Measurements from ENCODE around the gene TRIM43B.
"Not testable (repeated sequence)": the region's sequence is repeated elsewhere in the genome, so short reads cannot be mapped to it uniquely, and the experiment has no call there.

TRIM43B gene

GRCh38 chr2:95484654-95485053 lies at the start of gene TRIM43B:
TSS of gene TRIM43B (minus strand) at chr2:95484754. CDS start at chr2:95482714, 2,040 bp downstream.
- not testable (repeated sequence) for H3K27ac Mint-ChIP-seq; H3K4me1 Mint-ChIP-seq (ENCODE audit: low read depth); H3K27me3 Mint-ChIP-seq; H3K9me3 Mint-ChIP-seq; H3K36me3 Mint-ChIP-seq (ENCODE audit: low read depth); H3K4me3 Mint-ChIP-seq

DNA sequence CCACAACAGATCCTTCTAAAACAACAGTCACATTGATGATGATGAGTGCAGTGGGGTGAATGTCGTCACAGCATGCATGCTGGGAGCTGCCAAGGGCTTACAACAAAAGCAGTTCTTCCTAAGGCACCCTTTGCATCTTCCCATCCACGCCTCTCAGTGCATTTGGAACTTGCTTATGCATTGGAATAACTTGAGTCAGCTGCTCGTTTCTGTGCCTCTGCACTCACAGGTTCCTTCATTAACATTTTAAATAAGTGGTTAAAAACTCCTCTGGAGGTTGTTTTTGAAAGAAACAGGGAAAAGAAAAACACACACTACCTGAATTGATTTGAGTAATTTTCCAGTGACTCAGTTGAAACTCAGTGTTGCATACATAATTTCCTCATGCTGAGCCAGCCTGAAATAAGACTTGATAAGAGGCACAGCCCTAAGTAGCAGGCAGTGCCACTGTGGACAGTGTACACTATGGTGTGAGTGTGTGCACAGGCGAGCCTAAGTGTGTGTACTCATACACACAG lies 46.8 kb upstream of the TRIM43B start:
- H3K9me3 Mint-ChIP-seq, result peaks cover 16% of the 10 kb centered on the region
- H3K4me1 Mint-ChIP-seq (ENCODE audit: low read depth), result peaks cover 16% of the 10 kb centered on the region
- H3K4me3 Mint-ChIP-seq, result no peak overlapping the region
- H3K36me3 Mint-ChIP-seq (ENCODE audit: low read depth), result peaks cover 42% of the 10 kb centered on the region
- peaks cover 4% of the 10 kb centered on the region for H3K27me3 Mint-ChIP-seq
- peak overlapping the region; percentile 40 for H3K27ac Mint-ChIP-seq

- peak overlapping the region; percentile 40 for H3K27ac Mint-ChIP-seq
- H3K36me3 Mint-ChIP-seq (ENCODE audit: low read depth), result peaks cover 42% of the 10 kb centered on the region
Measured at GRCh38 chr2:95530734-95531133, 46.2 kb upstream of the TRIM43B start.

DNA sequence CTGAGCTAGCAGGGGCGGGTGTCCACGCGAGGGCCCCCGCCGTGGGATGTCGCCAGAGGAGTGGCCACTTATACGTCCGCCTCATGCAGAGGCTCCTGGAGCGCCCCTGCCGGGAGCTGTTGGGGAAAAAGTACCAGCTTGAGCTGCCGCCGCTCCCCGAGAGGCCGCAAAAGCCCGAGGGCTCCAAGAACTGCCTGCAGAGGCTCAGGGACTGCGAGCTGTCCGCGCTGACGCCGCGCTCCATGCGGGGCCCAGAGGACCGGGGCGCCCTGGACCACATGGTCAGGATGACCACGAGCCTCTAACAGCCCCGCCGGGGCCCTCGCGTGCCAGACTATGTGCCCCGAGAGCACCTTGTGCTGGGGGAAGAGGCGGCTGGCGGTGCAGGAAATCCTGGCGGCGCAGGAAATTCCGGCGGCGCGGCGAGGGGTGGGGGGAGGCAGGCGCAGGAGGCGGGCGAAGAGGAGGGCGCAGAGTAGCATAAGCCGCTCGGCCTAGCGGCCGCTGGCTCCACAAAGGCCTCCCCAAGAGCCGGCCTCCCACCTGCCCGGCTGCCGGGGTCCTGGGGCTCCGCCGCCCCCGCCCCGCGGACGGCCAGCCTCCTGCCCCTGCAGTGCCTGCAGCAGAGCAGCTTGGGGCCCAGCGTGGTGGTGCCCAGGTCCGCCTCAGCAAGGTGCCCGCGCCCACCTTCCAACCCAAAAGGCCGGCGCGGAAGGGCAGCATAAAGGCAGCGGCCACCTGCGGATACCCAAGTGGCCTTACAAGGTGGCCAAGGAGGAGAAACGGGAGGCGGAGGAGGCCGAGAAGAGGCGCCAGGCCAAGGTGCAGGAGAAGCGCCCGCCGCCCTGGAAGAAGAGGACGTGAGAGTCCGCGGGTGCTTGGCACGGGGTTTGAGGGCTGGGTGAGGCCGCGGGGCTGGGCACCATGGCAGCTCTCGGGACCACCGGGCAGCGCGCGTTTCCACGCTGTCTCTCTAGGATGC lies 42.1 kb upstream of the TRIM43B start:
- H3K36me3 Mint-ChIP-seq (ENCODE audit: low read depth), result peaks cover 40% of the 10 kb centered on the region
- no peaks in the 10 kb centered on the region for H3K27me3 Mint-ChIP-seq
- H3K27ac Mint-ChIP-seq, result peak overlapping the region; percentile 76
- H3K4me1 Mint-ChIP-seq (ENCODE audit: low read depth), result peaks cover 22% of the 10 kb centered on the region
- H3K9me3 Mint-ChIP-seq, result peaks cover 4% of the 10 kb centered on the region
- peak overlapping the region; percentile 86 for H3K4me3 Mint-ChIP-seq

More at GRCh38 chr2:95530734-95531133, 46.2 kb upstream of the TRIM43B start:
- Mint-ChIP-seq H3K27me3 (no peaks in the 10 kb centered on the region), H3K4me1 (ENCODE audit: low read depth) (peaks cover 22% of the 10 kb centered on the region), H3K4me3 (no peak overlapping the region), H3K9me3 (peaks cover 16% of the 10 kb centered on the region)

- Mint-ChIP-seq H3K9me3 (no peaks in the 10 kb centered on the region), H3K27me3 (no peaks in the 10 kb centered on the region), H3K4me3 (peak overlapping the region; percentile 81), H3K36me3 (ENCODE audit: low read depth) (peaks cover 30% of the 10 kb centered on the region), H3K4me1 (ENCODE audit: low read depth) (peaks cover 10% of the 10 kb centered on the region), H3K27ac (peak overlapping the region; percentile 75)
Measured at GRCh38 chr2:95525294-95526035, 40.9 kb upstream of the TRIM43B start.

DNA sequence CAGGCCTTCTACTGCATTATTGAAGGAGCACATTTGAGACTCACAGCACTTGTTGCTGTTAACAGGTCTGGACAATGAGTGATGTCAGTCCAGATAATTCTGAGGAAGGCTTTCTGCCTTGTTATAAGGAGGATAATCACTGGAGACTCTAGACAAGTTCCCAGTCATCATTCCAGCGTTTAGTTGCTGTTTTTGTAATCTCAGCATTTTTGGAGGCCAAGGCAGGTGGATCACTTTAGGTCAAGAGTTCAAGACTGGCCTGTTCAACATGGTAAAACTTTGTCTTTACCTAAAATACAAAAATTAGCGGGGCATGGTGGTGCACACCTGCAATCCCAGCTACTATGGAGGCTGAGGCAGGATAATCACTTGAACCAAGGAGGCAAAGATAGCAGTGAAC lies 39.6 kb upstream of the TRIM43B start:
- Mint-ChIP-seq H3K9me3 (no peaks in the 10 kb centered on the region), H3K27me3 (peaks cover 4% of the 10 kb centered on the region), H3K4me3 (no peak overlapping the region), H3K36me3 (ENCODE audit: low read depth) (peaks cover 18% of the 10 kb centered on the region), H3K27ac (no peak overlapping the region), H3K4me1 (ENCODE audit: low read depth) (peaks cover 6% of the 10 kb centered on the region)

GRCh38 chr2:95514718-95515117 lies 30.2 kb upstream of the TRIM43B start:
- H3K36me3 Mint-ChIP-seq (ENCODE audit: low read depth), result no peaks in the 10 kb centered on the region
- H3K4me1 Mint-ChIP-seq (ENCODE audit: low read depth), result no peaks in the 10 kb centered on the region
- peaks cover 15% of the 10 kb centered on the region for H3K27me3 Mint-ChIP-seq
- H3K27ac Mint-ChIP-seq, result no peak overlapping the region
- no peaks in the 10 kb centered on the region for H3K9me3 Mint-ChIP-seq
- H3K4me3 Mint-ChIP-seq, result no peak overlapping the region

DNA sequence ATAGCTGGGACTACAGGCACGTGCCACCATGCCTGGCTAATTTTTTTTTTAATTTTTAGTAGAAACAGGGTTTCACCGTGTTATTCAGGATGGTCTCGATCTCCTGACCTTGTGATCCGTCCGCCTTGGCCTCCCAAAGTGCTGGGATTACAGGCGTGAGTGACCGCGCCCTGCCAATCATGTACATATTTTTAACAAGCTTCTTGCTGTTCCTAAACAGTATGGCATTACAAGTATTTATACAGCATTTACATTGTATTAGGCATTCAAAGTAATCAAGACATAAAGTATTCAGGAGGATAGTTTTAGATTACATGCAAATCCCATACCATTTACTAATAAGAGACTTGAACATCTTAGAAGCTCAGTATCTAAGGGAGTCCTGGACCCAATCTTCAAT lies 29.7 kb upstream of the TRIM43B start:
- H3K9me3 Mint-ChIP-seq; H3K4me1 Mint-ChIP-seq (ENCODE audit: low read depth); H3K27ac Mint-ChIP-seq; H3K36me3 Mint-ChIP-seq (ENCODE audit: low read depth); H3K4me3 Mint-ChIP-seq: not testable (repeated sequence)
- H3K27me3 Mint-ChIP-seq, result peaks cover 19% of the 10 kb centered on the region

DNA sequence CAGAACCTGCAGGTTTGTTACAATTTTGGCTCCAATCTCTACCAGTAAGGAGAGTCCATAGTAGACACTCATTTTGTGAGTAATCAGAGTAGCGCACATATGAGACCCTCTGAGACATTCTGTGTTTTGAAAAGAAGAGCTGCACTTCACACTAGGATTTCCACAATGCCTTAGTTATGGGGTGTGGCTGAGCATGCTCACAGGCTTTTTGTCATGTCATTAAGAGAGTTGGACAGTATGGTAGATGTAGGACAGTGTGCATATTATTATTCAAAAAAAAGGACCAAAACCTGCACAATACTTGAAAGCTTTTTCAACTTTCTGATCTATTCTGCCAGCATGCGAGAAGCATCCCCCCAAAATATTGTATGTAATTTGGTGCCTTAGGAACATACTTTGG lies 24.9 kb upstream of the TRIM43B start:
- peaks cover 18% of the 10 kb centered on the region for H3K27me3 Mint-ChIP-seq
- H3K9me3 Mint-ChIP-seq, result no peaks in the 10 kb centered on the region
- H3K27ac Mint-ChIP-seq, result no peak overlapping the region
- H3K4me3 Mint-ChIP-seq, result no peak overlapping the region
- H3K36me3 Mint-ChIP-seq (ENCODE audit: low read depth), result no peaks in the 10 kb centered on the region
- H3K4me1 Mint-ChIP-seq (ENCODE audit: low read depth), result no peaks in the 10 kb centered on the region

DNA sequence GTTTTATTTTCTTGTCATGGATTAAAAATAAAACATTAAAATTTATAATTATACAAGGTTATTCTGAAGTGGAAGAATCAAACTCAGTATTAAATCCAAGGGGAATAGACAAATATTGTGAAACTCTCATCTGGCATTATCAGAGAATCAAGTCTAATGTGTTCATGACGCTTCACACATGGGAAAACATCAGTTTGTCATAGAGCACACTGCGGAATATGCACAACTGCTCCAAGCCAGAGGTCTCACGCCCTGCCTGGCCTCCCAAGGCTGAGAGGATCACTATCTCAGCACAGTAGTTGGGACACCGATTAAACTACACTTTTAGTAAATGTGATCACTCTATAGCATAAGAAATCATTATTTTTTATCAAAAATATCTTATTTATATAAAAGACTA lies 20.7 kb upstream of the TRIM43B start:
- H3K4me3 Mint-ChIP-seq, result no peak overlapping the region
- no peak overlapping the region for H3K27ac Mint-ChIP-seq
- no peaks in the 10 kb centered on the region for H3K4me1 Mint-ChIP-seq (ENCODE audit: low read depth)
- H3K9me3 Mint-ChIP-seq, result no peaks in the 10 kb centered on the region
- peaks cover 23% of the 10 kb centered on the region for H3K27me3 Mint-ChIP-seq
- H3K36me3 Mint-ChIP-seq (ENCODE audit: low read depth), result no peaks in the 10 kb centered on the region

DNA sequence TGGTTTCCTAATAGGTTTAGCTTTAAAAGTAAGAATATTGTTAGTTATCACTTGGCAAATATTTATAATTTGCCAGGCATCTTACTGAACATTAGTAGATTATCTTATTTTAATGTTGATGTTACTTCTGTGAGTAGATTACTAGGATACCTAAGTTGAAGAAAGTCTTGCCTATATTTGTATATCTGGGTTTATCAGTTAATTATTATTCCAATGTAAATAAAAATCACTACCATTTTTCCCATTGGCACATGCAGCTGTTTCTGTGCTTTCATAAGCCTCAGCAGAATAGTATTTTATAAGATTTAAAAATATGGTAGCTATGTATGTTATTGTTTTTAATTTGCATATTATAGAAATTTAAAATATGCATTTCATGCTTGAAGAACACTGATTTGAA lies 16.3 kb upstream of the TRIM43B start:
- H3K36me3 Mint-ChIP-seq (ENCODE audit: low read depth), result no peaks in the 10 kb centered on the region
- no peak overlapping the region for H3K27ac Mint-ChIP-seq
- no peaks in the 10 kb centered on the region for H3K9me3 Mint-ChIP-seq
- no peaks in the 10 kb centered on the region for H3K4me1 Mint-ChIP-seq (ENCODE audit: low read depth)
- H3K4me3 Mint-ChIP-seq, result no peak overlapping the region
- H3K27me3 Mint-ChIP-seq, result peaks cover 13% of the 10 kb centered on the region

DNA sequence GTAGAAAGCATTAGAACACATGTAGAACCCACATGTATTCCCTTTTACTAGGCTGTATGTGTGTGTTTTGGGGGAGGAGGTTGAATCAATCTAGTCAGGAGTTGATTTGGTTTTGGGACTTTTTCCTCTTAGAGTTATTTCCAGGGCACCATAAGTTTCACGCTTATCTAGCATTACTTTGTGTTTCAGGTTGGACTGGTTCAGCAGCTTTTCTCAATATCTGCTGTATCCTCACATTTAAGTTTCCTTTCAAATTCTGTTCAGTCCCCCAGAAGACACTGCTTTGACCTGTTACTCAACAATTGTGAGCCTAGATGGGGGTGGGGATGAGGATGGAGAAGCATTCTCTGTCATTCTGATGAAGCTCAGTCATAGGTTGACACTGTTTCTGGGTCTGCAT lies 7.5 kb upstream of the TRIM43B start:
- H3K4me1 Mint-ChIP-seq (ENCODE audit: low read depth); H3K9me3 Mint-ChIP-seq; H3K4me3 Mint-ChIP-seq; H3K27ac Mint-ChIP-seq; H3K36me3 Mint-ChIP-seq (ENCODE audit: low read depth): not testable (repeated sequence)
- peaks cover 18% of the 10 kb centered on the region for H3K27me3 Mint-ChIP-seq

DNA sequence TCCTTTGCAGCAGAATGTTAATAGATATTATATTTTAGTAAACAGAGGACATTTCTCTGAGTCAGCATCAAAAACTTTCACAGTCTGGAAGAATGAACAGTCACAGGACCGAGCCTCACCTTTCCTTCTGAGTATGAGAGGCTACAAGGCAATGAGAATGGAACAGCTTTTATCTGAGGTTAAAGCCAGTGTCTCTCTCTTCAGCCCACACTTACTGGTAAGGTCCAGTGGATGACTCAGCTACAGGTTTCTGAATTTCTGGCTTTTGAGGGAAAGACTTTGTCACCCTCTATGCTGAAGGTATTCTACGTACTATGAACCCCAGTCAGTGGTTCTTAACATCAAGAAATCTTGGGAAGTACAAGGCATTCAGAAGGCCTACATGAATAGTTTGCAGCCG lies 9.5 kb downstream of the TRIM43B start:
- H3K27me3 Mint-ChIP-seq; H3K4me1 Mint-ChIP-seq (ENCODE audit: low read depth); H3K9me3 Mint-ChIP-seq: not testable (repeated sequence)

GRCh38 chr2:95467984-95468383 lies 16.6 kb downstream of the TRIM43B start:
- H3K27me3 Mint-ChIP-seq; H3K4me1 Mint-ChIP-seq (ENCODE audit: low read depth); H3K4me3 Mint-ChIP-seq; H3K9me3 Mint-ChIP-seq; H3K36me3 Mint-ChIP-seq (ENCODE audit: low read depth); H3K27ac Mint-ChIP-seq: not testable (repeated sequence)

More for the DNA sequence above, 9.5 kb downstream of the TRIM43B start:
- not testable (repeated sequence) for H3K36me3 Mint-ChIP-seq (ENCODE audit: low read depth); H3K4me3 Mint-ChIP-seq; H3K27ac Mint-ChIP-seq

DNA sequence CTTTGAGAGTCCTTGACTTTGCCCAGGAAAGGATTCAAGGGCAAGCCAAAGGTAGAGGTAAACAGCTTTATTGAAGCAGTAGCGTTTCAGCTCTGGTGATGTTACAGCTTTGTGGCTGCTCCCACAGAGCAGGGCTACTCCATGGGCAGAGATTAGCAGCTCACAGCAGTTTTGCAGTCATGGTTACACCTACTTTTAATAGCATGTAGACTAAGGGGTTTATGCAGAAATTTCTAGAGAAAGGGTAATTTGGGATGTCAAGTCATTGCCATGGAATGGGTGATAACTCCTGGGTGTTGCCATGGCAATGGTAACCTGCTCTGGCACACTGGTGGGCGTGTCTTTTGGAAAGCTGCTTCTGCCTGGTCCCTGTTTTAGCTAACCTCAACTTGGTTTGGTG lies 18.0 kb downstream of the TRIM43B start:
- H3K36me3 Mint-ChIP-seq (ENCODE audit: low read depth); H3K4me1 Mint-ChIP-seq (ENCODE audit: low read depth); H3K27me3 Mint-ChIP-seq; H3K27ac Mint-ChIP-seq; H3K4me3 Mint-ChIP-seq; H3K9me3 Mint-ChIP-seq: not testable (repeated sequence)
